Gastroesophageal sphincter (tissue), 4 donors: ENCODE measurements around the gene PTPRK. TPM values are rescaled to one million over a fixed set of nuclear protein-coding genes. Genes with fewer than 3 reads are reported as not detected.
A peak's percentile ranks its signal among the peaks of the same experiment; 100 is the strongest.

Experiments used
- ATAC-seq: fragments of 150-250 bp; one replicate; pipeline ENCODE4 v1.9.1; 2016; ENCODE audit warnings: mild to moderate bottlenecking, moderate library complexity
- H3K27ac ChIP-seq, 4 donors: fragments of 200-600 bp; sonication (generic) in 3 of 4; 1 replicate in 3 of 4; 2 replicates in 1 of 4; pipeline ENCODE4 v1.5.1; 2016 to 2019
- H3K27me3 ChIP-seq: fragments of 200-600 bp; sonication (generic); one replicate; pipeline ENCODE4 v1.5.1; 2019
- H3K36me3 ChIP-seq, 2 donors: fragments of 200-600 bp; sonication (generic); one replicate each; pipeline ENCODE4 v1.5.1; 2019; ENCODE audit warnings: control low read depth in 1 of 2
- H3K4me1 ChIP-seq, 3 donors: fragments of 200-600 bp; sonication (generic); 1 replicate in 2 of 3; 2 replicates in 1 of 3; pipeline ENCODE4 v1.5.1; 2016 to 2019; ENCODE audit warnings: control low read depth in 2 of 3
- H3K4me3 ChIP-seq, 2 donors: fragments of 200-600 bp; sonication (generic); one replicate each; pipeline ENCODE4 v1.5.1; 2019; ENCODE audit warnings: mild to moderate bottlenecking in 1 of 2, moderate library complexity in 1 of 2
- H3K9me3 ChIP-seq, 3 donors: fragments of 200-600 bp; sonication (generic); one replicate each; pipeline ENCODE4 v1.5.1; 2017 to 2019; ENCODE audit warnings: control low read depth in 2 of 3
- EP300 ChIP-seq: sonication (generic); formaldehyde crosslinking; IDR thresholded peaks from one replicate; pipeline ENCODE4 v1.6.1; 2017; ENCODE audit warnings: antibody characterized with exemption, mild to moderate bottlenecking
- POLR2A ChIP-seq, 2 donors: fragments of 450-650 bp; IDR thresholded peaks; one replicate each; pipeline ENCODE4 v1.6.1; 2017; ENCODE audit warnings: antibody characterized with exemption in 2 of 2, mild to moderate bottlenecking in 2 of 2, moderate library complexity in 1 of 2
- POLR2AphosphoS5 ChIP-seq: sonication (generic); formaldehyde crosslinking; IDR thresholded peaks from one replicate; pipeline ENCODE4 v1.6.1; 2017; ENCODE audit warnings: antibody characterized with exemption
- WGBS, 2 donors: methylation state at CpG; one replicate each; pipeline ENCODE4 v1.1.5; 2018; ENCODE audit warnings: low coverage in 1 of 2; 5-methylcytosine and 5-hydroxymethylcytosine counted together
- total RNA-seq, 4 donors: library from RNA; depleted of rRNA; stranded (reverse); fragments of >200 nt; gene quantifications; one replicate each; pipeline ENCODE4 v1.1.0, GENCODE V29; 2016
- TF ChIP-seq, protein P1 (sequence below), 4 experiments: fragments of 200-600 bp in 2 of 4; fragments of 450-650 bp in 2 of 4; sonication (generic) in 1 of 4; IDR thresholded peaks; one replicate each; pipeline ENCODE4 v1.5.1; 2017 to 2019; ENCODE audit warnings: antibody characterized with exemption in 4 of 4, mild to moderate bottlenecking in 2 of 4, moderate library complexity in 2 of 4

PTPRK gene
- total RNA-seq, 4 donors from 2014 or later, result 42.0 to 47.6 (median 45.8) TPM

DNA sequence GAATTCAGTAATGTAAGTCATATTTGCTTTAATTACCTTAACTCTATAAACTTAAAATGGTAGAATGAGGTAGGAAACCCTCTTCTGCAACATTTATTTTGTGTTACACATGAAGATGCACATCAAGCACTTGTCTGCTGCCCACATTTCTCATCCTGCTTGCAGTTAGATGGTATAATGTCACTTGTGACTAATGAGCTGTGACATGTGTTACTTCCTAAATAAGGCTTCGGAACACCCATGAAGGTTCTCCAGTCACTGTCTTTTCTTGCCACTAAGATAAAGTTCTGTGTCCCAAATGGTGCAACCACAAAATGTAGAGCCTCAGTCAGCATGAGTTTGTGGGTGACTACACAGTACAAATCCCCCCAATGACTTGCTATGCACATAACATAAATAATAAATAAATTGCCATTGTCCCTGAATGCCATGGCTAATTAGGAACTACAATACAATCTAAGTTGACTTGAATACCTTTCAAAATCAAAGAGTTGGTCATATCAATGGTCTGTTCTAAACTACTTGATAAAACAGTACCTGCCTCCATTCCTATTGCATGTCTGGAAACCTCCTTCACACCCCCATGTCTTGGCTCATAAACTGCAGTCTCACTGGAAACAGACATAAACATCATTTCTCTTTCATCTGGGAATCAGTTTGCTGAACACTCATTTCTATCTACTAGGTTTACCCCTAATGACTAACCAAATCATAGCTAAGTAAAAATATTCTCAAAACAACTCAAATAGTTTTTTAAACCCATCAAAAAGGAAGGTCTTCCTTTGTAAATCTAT is 157.2 kb downstream of the PTPRK start:
- no peak overlapping the region for H3K27ac ChIP-seq
- no peaks in the 10 kb centered on the region for H3K9me3 ChIP-seq
- no peak for ATAC-seq
- no peak for TF ChIP-seq POLR2AphosphoS5
- TF ChIP-seq, protein P1, sequence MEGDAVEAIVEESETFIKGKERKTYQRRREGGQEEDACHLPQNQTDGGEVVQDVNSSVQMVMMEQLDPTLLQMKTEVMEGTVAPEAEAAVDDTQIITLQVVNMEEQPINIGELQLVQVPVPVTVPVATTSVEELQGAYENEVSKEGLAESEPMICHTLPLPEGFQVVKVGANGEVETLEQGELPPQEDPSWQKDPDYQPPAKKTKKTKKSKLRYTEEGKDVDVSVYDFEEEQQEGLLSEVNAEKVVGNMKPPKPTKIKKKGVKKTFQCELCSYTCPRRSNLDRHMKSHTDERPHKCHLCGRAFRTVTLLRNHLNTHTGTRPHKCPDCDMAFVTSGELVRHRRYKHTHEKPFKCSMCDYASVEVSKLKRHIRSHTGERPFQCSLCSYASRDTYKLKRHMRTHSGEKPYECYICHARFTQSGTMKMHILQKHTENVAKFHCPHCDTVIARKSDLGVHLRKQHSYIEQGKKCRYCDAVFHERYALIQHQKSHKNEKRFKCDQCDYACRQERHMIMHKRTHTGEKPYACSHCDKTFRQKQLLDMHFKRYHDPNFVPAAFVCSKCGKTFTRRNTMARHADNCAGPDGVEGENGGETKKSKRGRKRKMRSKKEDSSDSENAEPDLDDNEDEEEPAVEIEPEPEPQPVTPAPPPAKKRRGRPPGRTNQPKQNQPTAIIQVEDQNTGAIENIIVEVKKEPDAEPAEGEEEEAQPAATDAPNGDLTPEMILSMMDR (IDR thresholded peaks at IDR 0.05), result no peak
- TF ChIP-seq POLR2A (IDR thresholded peaks at IDR 0.05), result no peak
- no peak for TF ChIP-seq EP300
- H3K4me3 ChIP-seq, result no peak overlapping the region
- H3K36me3 ChIP-seq, result no peaks in the 10 kb centered on the region
- no peaks in the 10 kb centered on the region for H3K27me3 ChIP-seq
- peaks cover 0 to 25% (median 0%) of the 10 kb centered on the region in 3 donors for H3K4me1 ChIP-seq
- 86 to 91% methylated on average over 1 of the region's 1 CpG for WGBS, 2 donors

DNA sequence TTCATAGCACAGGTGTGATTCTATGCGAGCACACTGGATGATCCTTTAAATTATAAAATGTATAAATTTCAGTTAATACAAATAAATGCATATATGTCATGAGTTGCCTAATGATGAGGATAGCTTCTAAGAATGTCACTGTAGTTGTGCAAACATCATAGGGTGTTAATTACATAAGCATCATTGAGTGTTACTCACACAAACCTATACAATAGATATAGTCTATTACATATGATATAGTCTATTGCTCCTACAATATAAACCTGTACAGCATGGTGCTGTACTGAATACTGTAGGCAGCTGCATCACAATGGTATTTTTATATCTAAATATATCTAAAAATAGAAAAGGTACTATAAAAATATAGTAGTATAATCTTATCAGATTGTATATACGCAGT is 159.0 kb downstream of the PTPRK start:
- TF ChIP-seq POLR2AphosphoS5 (no peak), EP300 (no peak), POLR2A (IDR thresholded peaks at IDR 0.05) (no peak)
- TF ChIP-seq, protein P1 (IDR thresholded peaks at IDR 0.05), result no peak
- 90 to 98% methylated on average over 2 of the region's 2 CpGs for WGBS, 2 donors

DNA sequence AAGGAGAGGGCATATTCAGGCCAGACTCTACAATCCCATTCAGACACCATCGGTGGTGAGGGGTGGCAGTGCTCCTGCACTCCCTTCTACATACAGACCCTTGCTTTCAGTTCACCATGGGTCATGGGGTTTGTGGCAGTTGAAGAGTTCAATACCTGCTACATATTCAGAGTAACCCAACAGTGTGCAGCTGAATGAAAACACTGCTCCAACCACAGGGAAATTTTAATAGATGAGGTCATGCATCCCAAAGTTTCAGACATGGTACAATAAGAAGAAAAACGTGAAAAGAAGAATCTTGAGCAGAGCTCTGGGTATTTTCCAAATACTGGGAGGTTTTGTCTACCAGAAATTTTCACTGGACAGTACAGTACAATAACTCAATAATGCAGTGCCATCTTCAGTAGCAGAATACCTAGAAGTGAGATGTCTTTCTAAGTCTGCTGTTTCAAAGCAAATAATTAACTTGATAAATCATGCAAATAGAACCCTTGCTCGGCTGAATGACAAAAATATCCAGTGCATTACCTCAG is 162.1 kb downstream of the PTPRK start:
- Histone ChIP-seq H3K4me1 (peaks cover 3 to 34% (median 4%) of the 10 kb centered on the region in 3 donors), H3K36me3 (no peaks in the 10 kb centered on the region), H3K27ac (no peak overlapping the region), H3K4me3 (no peak overlapping the region), H3K27me3 (no peaks in the 10 kb centered on the region), H3K9me3 (no peaks in the 10 kb centered on the region)
- ATAC-seq, result no peak
- WGBS, 2 donors, result 8 to 42% methylated on average over 2 to 3 of the region's 3 CpGs
- no peak for TF ChIP-seq EP300
- no peak for TF ChIP-seq POLR2A (IDR thresholded peaks at IDR 0.05)
- no peak for TF ChIP-seq POLR2AphosphoS5
- TF ChIP-seq, protein P1 (IDR thresholded peaks at IDR 0.05), result no peak

More for the DNA sequence above, 159.0 kb downstream of the PTPRK start:
- Histone ChIP-seq H3K36me3 (no peaks in the 10 kb centered on the region), H3K27me3 (no peaks in the 10 kb centered on the region), H3K4me1 (peaks cover 3 to 39% (median 4%) of the 10 kb centered on the region in 3 donors), H3K4me3 (no peak overlapping the region), H3K9me3 (no peaks in the 10 kb centered on the region), H3K27ac (no peak overlapping the region)
- ATAC-seq, result no peak

DNA sequence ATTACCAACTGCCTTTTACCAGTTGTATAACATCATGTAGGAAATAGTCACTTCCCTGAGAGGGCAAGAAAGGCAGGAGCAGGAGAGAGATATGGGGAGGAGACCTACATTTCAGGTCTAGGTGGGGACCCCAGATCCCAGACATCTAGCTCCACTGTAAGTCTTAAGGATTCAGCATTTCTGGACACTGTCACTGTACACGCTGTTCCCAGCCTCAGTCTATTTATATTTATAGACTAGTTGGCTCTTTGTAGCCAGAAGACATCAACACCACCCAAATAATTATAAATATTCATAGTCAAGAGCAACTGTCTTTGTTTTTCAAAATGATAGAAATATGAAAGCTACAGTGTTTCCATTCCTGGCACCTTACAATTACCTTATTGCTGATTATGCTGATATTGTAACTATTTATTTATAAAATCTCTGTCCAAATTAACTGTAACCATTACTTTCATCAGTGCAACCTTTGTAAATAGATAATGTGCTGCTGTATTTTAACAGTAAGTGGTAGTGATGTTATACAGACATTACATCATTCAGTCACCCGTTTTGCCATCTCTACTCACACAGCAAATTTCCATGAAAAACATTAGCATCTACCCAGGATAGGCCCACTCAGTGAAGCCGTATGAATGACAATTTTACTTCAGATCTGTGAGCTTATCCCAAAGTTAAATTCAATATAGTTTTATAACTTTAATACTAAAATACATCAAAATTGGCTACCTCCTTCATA is 162.8 kb downstream of the PTPRK start:
- H3K4me1 ChIP-seq, result peaks cover 3 to 28% (median 4%) of the 10 kb centered on the region in 3 donors
- WGBS, 2 donors, result 39 to 53% methylated on average over 3 of the region's 3 CpGs
- H3K27ac ChIP-seq, result peak overlapping the region in 1 of 4 donors; percentile 8
- TF ChIP-seq EP300 (no peak), POLR2AphosphoS5 (no peak), POLR2A (IDR thresholded peaks at IDR 0.05) (no peak)
- TF ChIP-seq, protein P1 (IDR thresholded peaks at IDR 0.05), result no peak
- ATAC-seq, result no peak
- H3K4me3 ChIP-seq, result no peak overlapping the region
- no peaks in the 10 kb centered on the region for H3K36me3 ChIP-seq
- H3K9me3 ChIP-seq, result no peaks in the 10 kb centered on the region
- no peaks in the 10 kb centered on the region for H3K27me3 ChIP-seq
